ENCODE data around the gene ARNT2.

DNA sequence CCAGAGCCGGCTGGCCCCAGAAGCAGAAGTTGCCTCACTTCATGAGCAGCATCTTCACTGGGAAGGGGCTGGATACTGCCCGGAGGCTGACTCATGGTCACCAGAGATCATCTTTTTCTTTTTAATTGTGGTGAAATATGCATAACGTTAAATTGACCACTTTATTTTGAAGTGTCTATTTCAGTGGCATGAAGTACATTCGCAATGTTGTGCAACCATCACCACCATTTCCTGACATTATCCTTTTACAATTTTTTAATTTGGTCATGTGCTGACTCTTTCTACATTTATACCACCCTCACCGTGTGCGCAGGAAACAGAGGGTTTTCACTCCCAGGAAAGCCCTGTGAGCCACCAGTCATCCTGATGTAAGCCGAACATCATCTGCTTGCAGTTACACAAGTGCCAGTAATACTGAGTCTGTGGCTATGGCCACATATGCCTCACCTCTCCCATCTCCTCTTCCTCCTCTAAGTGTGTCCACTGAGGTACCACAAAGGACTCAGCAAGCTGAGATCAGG lies 239.3 kb downstream of the ARNT2 start:
- TF ChIP-seq, protein P1, sequence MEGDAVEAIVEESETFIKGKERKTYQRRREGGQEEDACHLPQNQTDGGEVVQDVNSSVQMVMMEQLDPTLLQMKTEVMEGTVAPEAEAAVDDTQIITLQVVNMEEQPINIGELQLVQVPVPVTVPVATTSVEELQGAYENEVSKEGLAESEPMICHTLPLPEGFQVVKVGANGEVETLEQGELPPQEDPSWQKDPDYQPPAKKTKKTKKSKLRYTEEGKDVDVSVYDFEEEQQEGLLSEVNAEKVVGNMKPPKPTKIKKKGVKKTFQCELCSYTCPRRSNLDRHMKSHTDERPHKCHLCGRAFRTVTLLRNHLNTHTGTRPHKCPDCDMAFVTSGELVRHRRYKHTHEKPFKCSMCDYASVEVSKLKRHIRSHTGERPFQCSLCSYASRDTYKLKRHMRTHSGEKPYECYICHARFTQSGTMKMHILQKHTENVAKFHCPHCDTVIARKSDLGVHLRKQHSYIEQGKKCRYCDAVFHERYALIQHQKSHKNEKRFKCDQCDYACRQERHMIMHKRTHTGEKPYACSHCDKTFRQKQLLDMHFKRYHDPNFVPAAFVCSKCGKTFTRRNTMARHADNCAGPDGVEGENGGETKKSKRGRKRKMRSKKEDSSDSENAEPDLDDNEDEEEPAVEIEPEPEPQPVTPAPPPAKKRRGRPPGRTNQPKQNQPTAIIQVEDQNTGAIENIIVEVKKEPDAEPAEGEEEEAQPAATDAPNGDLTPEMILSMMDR (IDR thresholded peaks at IDR 0.05), result no peak
- no peak for TF ChIP-seq ZFX (IDR thresholded peaks at IDR 0.05; ENCODE audit: borderline replicate concordance)

All from 22Rv1 (cell line).